GM23338 (cell line): Measurements from ENCODE around the gene WIPF1. TPM values are rescaled to one million over a fixed set of nuclear protein-coding genes. Genes with fewer than 3 reads are reported as not detected.

Experiments
- ATAC-seq: fragments of 200-7000 bp; cut with Tn5 transposase; 3 replicates; pipeline ENCODE4 v1.9.1; 2020
- DNase-seq: peaks from one replicate; pipeline ENCODE4 v3.0.0-alpha.2; 2015; ENCODE audit warnings: low spot score
- H2AFZ ChIP-seq: fragments of 200-600 bp; sonication (generic); 2 replicates; pipeline ENCODE4 v1.8.0; 2016; ENCODE audit warnings: antibody characterized with exemption, mild to moderate bottlenecking, moderate library complexity
- H3F3A ChIP-seq: fragments of 200-600 bp; sonication (generic); replicated peaks from 2 replicates; pipeline ENCODE4 v1.8.0; 2017; ENCODE audit warnings: antibody characterized with exemption, mixed run types, low read depth
- H3K27ac ChIP-seq: fragments of 200-600 bp; sonication (generic); 2 replicates; pipeline ENCODE4 v1.6.1; 2016; ENCODE audit warnings: low read depth
- H3K27me3 ChIP-seq: fragments of 200-600 bp; sonication (generic); 2 replicates; pipeline ENCODE4 v1.8.0; 2016; ENCODE audit warnings: mild to moderate bottlenecking, mixed run types, moderate library complexity; ENCODE audit not compliant: insufficient read depth
- H3K36me3 ChIP-seq: fragments of 200-600 bp; sonication (generic); 2 replicates; pipeline ENCODE4 v1.8.0; 2016; ENCODE audit warnings: mild to moderate bottlenecking; ENCODE audit not compliant: insufficient read depth
- H3K4me1 ChIP-seq: fragments of 200-600 bp; sonication (generic); 2 replicates; pipeline ENCODE4 v1.8.0; 2016; ENCODE audit warnings: mild to moderate bottlenecking, moderate library complexity; ENCODE audit not compliant: insufficient read depth
- H3K4me2 ChIP-seq: fragments of 200-600 bp; sonication (generic); 2 replicates; pipeline ENCODE4 v1.7.1; 2017; ENCODE audit warnings: mixed run types
- H3K4me3 ChIP-seq: fragments of 200-600 bp; sonication (generic); 2 replicates; pipeline ENCODE4 v1.6.1; 2016; ENCODE audit warnings: mixed run types
- H3K79me2 ChIP-seq: fragments of 200-600 bp; sonication (generic); replicated peaks from 2 replicates; pipeline ENCODE4 v1.8.0; 2017; ENCODE audit warnings: mild to moderate bottlenecking; ENCODE audit not compliant: insufficient read depth
- H3K9me2 ChIP-seq: fragments of 200-600 bp; sonication (generic); 2 replicates; pipeline ENCODE4 v1.8.0; 2017; ENCODE audit not compliant: insufficient read depth
- H4K20me1 ChIP-seq: fragments of 200-600 bp; sonication (generic); replicated peaks from 2 replicates; pipeline ENCODE4 v1.8.0; 2017; ENCODE audit warnings: mild to moderate bottlenecking; ENCODE audit not compliant: insufficient read depth
- H3K27ac Mint-ChIP-seq: 2 replicates; pipeline ENCODE4 v1.8.0; 2020; ENCODE audit warnings: inconsistent platforms, mild to moderate bottlenecking, moderate library complexity, mixed read lengths
- H3K27me3 Mint-ChIP-seq: 3 replicates; pipeline ENCODE4 v1.8.0; 2022; ENCODE audit warnings: low read depth, mild to moderate bottlenecking, moderate library complexity, mixed read lengths, inconsistent platforms; ENCODE audit not compliant: insufficient read depth, poor library complexity
- H3K36me3 Mint-ChIP-seq: 3 replicates; pipeline ENCODE4 v1.8.0; 2021; ENCODE audit warnings: low read depth, mild to moderate bottlenecking, inconsistent platforms, moderate library complexity, mixed read lengths
- H3K4me1 Mint-ChIP-seq: 3 replicates; pipeline ENCODE4 v1.8.0; 2020; ENCODE audit warnings: mild to moderate bottlenecking, inconsistent platforms, mixed read lengths
- H3K4me3 Mint-ChIP-seq: 3 replicates; pipeline ENCODE4 v1.8.0; 2021; ENCODE audit warnings: moderate library complexity, mild to moderate bottlenecking, inconsistent platforms, mixed read lengths
- H3K9me3 Mint-ChIP-seq: 3 replicates; pipeline ENCODE4 v1.8.0; 2020; ENCODE audit warnings: moderate library complexity, mild to moderate bottlenecking, inconsistent platforms, mixed read lengths
- CREB1 ChIP-seq: fragments of 250-450 bp; sonication (Bioruptor Pico); IDR thresholded peaks from 2 replicates; pipeline ENCODE4 v1.5.0; 2020; ENCODE audit warnings: low read depth, mild to moderate bottlenecking, moderate library complexity
- CTCF ChIP-seq, 2 experiments: fragments of 200-600 bp in 1 of 2; sonication (generic) in 1 of 2; conservative IDR thresholded peaks; 2 replicates each; pipeline versions ENCODE4 v1.5.1 to v1.6.1; 2016 to 2017; ENCODE audit warnings: antibody characterized with exemption in 2 of 2, low read depth in 2 of 2, mild to moderate bottlenecking in 2 of 2, moderate library complexity in 1 of 2
- ETS1 ChIP-seq: IDR thresholded peaks from 2 replicates; pipeline ENCODE4 v1.6.1; 2016; ENCODE audit warnings: antibody characterized with exemption
- EZH2 ChIP-seq: fragments of 200-600 bp; sonication (generic); IDR thresholded peaks from one replicate; pipeline ENCODE4 v1.8.0; 2017; ENCODE audit warnings: antibody characterized with exemption, mild to moderate bottlenecking, low read depth; ENCODE audit not compliant: unreplicated experiment
- EZH2phosphoT487 ChIP-seq: fragments of 200-600 bp; sonication (generic); IDR thresholded peaks from one replicate; pipeline ENCODE4 v1.8.1; 2018; ENCODE audit warnings: antibody characterized with exemption; ENCODE audit not compliant: unreplicated experiment
- JUNB ChIP-seq: IDR thresholded peaks from one replicate; pipeline ENCODE4 v1.6.1; 2016; ENCODE audit warnings: antibody characterized with exemption; ENCODE audit not compliant: unreplicated experiment
- NANOG ChIP-seq: IDR thresholded peaks from 2 replicates; pipeline ENCODE4 v1.6.1; 2016; ENCODE audit warnings: antibody characterized with exemption, borderline replicate concordance
- POLR2AphosphoS5 ChIP-seq: IDR thresholded peaks from 2 replicates; pipeline ENCODE4 v1.6.1; 2016; ENCODE audit warnings: antibody characterized with exemption, low read depth
- REST ChIP-seq: IDR thresholded peaks from one replicate; pipeline ENCODE4 v1.6.1; 2018; ENCODE audit warnings: antibody characterized with exemption; ENCODE audit not compliant: unreplicated experiment
- STAT1 ChIP-seq: IDR thresholded peaks from one replicate; pipeline ENCODE4 v1.6.1; 2016; ENCODE audit warnings: antibody characterized with exemption; ENCODE audit not compliant: unreplicated experiment
- ZNF114 ChIP-seq: fragments of 250-450 bp; sonication (Bioruptor Pico); IDR thresholded peaks from 2 replicates; pipeline ENCODE4 v1.5.0; 2020; ENCODE audit warnings: mild to moderate bottlenecking, moderate library complexity
- ZNF331 ChIP-seq: fragments of 250-450 bp; sonication (Bioruptor Pico); IDR thresholded peaks from 2 replicates; pipeline ENCODE4 v1.5.0; 2020; ENCODE audit warnings: low read depth, mild to moderate bottlenecking, moderate library complexity
- ZNF462 ChIP-seq: fragments of 250-450 bp; sonication (Bioruptor Pico); IDR thresholded peaks from 2 replicates; pipeline ENCODE4 v1.5.0; 2020; ENCODE audit warnings: mild to moderate bottlenecking, moderate library complexity
- polyA plus RNA-seq: library from polyadenylated mRNA; unstranded; fragments of >200 nt; fragmentation: Nextera tagmentation; extraction: Ambion mirVana; gene quantifications from 2 replicates; pipeline ENCODE4 v1.2.1, GENCODE V29; 2016
- total RNA-seq: library from RNA; depleted of rRNA; stranded (reverse); fragments of >200 nt; shearing (Covaris generic); gene quantifications from 2 replicates; pipeline ENCODE4 v1.2.3, GENCODE V29; 2014

Gene WIPF1
- total and polyA plus RNA-seq, 2 experiments from 2014 or later, result 3.0 to 6.0 TPM

- Histone ChIP-seq H3K27ac (no peak overlapping the region), H3F3A (no peaks in the 10 kb centered on the region), H3K4me2 (no peak overlapping the region), H3K9me2 (no peaks in the 10 kb centered on the region), H2AFZ (no peak overlapping the region), H4K20me1 (no peaks in the 10 kb centered on the region), H3K4me1 (peaks cover 7% of the 10 kb centered on the region), H3K79me2 (no peaks in the 10 kb centered on the region), H3K36me3 (no peaks in the 10 kb centered on the region), H3K27me3 (no peaks in the 10 kb centered on the region), H3K4me3 (no peak overlapping the region)
- DNase-seq (no peak), ATAC-seq (no peak)
- Mint-ChIP-seq H3K4me3 (no peak overlapping the region), H3K27me3 (peaks cover 9% of the 10 kb centered on the region), H3K9me3 (no peaks in the 10 kb centered on the region), H3K27ac (no peak overlapping the region), H3K4me1 (peaks cover 21% of the 10 kb centered on the region), H3K36me3 (no peaks in the 10 kb centered on the region)
- no peak for TF ChIP-seq ZNF331 (CRISPR knock-in tag)
- TF ChIP-seq EZH2, result no peak
- TF ChIP-seq EZH2phosphoT487, result no peak
- TF ChIP-seq CREB1, result no peak
- TF ChIP-seq STAT1, result no peak
- TF ChIP-seq NANOG, result no peak
- no peak for TF ChIP-seq CTCF (conservative IDR thresholded peaks at IDR 0.05; ENCODE audit: low read depth in 2 of 2)
- no peak for TF ChIP-seq REST
- no peak for TF ChIP-seq ETS1
- TF ChIP-seq JUNB, result no peak
- no peak for TF ChIP-seq POLR2AphosphoS5
- no peak for TF ChIP-seq ZNF114 (CRISPR knock-in tag)
- TF ChIP-seq ZNF462 (CRISPR knock-in tag), result no peak
Measured at GRCh38 chr2:174590928-174591648, 6.5 kb downstream of the WIPF1 start.
